ENCODE data around the gene KIF5C.
"Not testable (repeated sequence)": the region's sequence is repeated elsewhere in the genome, so short reads cannot be mapped to it uniquely, and the experiment has no call there.

Gene KIF5C

GRCh38 chr2:148966438-148966758, 91.4 kb downstream of the KIF5C start:
- no peak for DNase-seq

GRCh38 chr2:148967056-148967455, 92.0 kb downstream of the KIF5C start:
- DNase-seq: no peak

- no peak for DNase-seq
Measured at GRCh38 chr2:148967578-148967977, 92.6 kb downstream of the KIF5C start.

GRCh38 chr2:148968301-148968700, 93.3 kb downstream of the KIF5C start:
- no peak for DNase-seq

GRCh38 chr2:148968776-148969319, 93.8 kb downstream of the KIF5C start:
- DNase-seq: no peak

GRCh38 chr2:148969659-148970061, 94.6 kb downstream of the KIF5C start:
- no peak for DNase-seq

GRCh38 chr2:148970385-148970784, 95.4 kb downstream of the KIF5C start:
- no peak for DNase-seq

- no peak for DNase-seq
Measured at GRCh38 chr2:148971547-148971946, 96.5 kb downstream of the KIF5C start.

GRCh38 chr2:148974095-148974494, 99.1 kb downstream of the KIF5C start:
- DNase-seq: no peak

- no peak for DNase-seq
Measured at GRCh38 chr2:148978026-148978685, 103.1 kb downstream of the KIF5C start.

GRCh38 chr2:148978706-148979105, 103.7 kb downstream of the KIF5C start:
- DNase-seq: no peak

GRCh38 chr2:148979164-148979918, 104.3 kb downstream of the KIF5C start:
- no peak for DNase-seq

GRCh38 chr2:148979919-148980277, 104.9 kb downstream of the KIF5C start:
- no peak for DNase-seq

GRCh38 chr2:148980496-148980895, 105.5 kb downstream of the KIF5C start:
- DNase-seq: not testable (repeated sequence)

GRCh38 chr2:148981324-148981723, 106.3 kb downstream of the KIF5C start:
- no peak for DNase-seq

GRCh38 chr2:148981781-148982180, 106.8 kb downstream of the KIF5C start:
- no peak for DNase-seq

- peak; percentile 39 for DNase-seq
Measured at GRCh38 chr2:148982282-148982681, 107.3 kb downstream of the KIF5C start.

GRCh38 chr2:148983896-148984295, 108.9 kb downstream of the KIF5C start:
- no peak for DNase-seq

GRCh38 chr2:148984449-148984848, 109.4 kb downstream of the KIF5C start:
- DNase-seq: no peak

GRCh38 chr2:148987286-148987685, 112.3 kb downstream of the KIF5C start:
- no peak for DNase-seq

GRCh38 chr2:148988337-148988736, 113.3 kb downstream of the KIF5C start:
- DNase-seq: no peak

GRCh38 chr2:148989882-148990493, 115.0 kb downstream of the KIF5C start:
- peak; percentile 73 for DNase-seq

GRCh38 chr2:148990968-148991367, 115.9 kb downstream of the KIF5C start:
- DNase-seq: no peak

- no peak for DNase-seq
Measured at GRCh38 chr2:148992448-148992847, 117.4 kb downstream of the KIF5C start.

Data from fibroblast of skin of back (primary cell).